Bronchial epithelial cell (primary cell): Measurements from ENCODE around the gene CDK14. TPM values are rescaled to one million over a fixed set of nuclear protein-coding genes. Genes with fewer than 3 reads are reported as not detected.

ENCODE experiments used
- DNase-seq: peaks from one replicate; pipeline ENCODE4 v3.0.0-alpha.2; 2010; ENCODE audit warnings: low read depth
- FAIRE-seq: peaks from 2 replicates; lab custom pipeline; 2011; peaks lifted over from hg19 to GRCh38; lab: Jason Lieb, UNC
- H3K27me3 ChIP-seq: 2 replicates; pipeline ENCODE4 v1.5.1; 2011; ENCODE audit warnings: low read length; ENCODE audit not compliant: control insufficient read depth, insufficient read depth
- H3K36me3 ChIP-seq: 2 replicates; pipeline ENCODE4 v1.5.1; 2011; ENCODE audit warnings: low read length; ENCODE audit not compliant: control insufficient read depth, insufficient read depth
- H3K4me3 ChIP-seq: 2 replicates; pipeline ENCODE4 v1.5.1; 2011; ENCODE audit warnings: mild to moderate bottlenecking, low read depth, low read length, control low read depth
- total RNA-seq: library from RNA; depleted of rRNA; stranded (reverse); fragments of >200 nt; gene quantifications from 2 replicates; pipeline ENCODE4 v1.2.1, GENCODE V29; 2014
- TF ChIP-seq, protein P1 (sequence below): IDR thresholded peaks from 2 replicates; pipeline ENCODE4 v1.5.1; 2011; ENCODE audit warnings: mild to moderate bottlenecking, moderate library complexity, low read length, control low read depth, inconsistent platforms; ENCODE audit not compliant: insufficient read depth, severe bottlenecking

CDK14 gene
- total RNA-seq, 1 donor from 2014 or later: 8.7 TPM

DNA sequence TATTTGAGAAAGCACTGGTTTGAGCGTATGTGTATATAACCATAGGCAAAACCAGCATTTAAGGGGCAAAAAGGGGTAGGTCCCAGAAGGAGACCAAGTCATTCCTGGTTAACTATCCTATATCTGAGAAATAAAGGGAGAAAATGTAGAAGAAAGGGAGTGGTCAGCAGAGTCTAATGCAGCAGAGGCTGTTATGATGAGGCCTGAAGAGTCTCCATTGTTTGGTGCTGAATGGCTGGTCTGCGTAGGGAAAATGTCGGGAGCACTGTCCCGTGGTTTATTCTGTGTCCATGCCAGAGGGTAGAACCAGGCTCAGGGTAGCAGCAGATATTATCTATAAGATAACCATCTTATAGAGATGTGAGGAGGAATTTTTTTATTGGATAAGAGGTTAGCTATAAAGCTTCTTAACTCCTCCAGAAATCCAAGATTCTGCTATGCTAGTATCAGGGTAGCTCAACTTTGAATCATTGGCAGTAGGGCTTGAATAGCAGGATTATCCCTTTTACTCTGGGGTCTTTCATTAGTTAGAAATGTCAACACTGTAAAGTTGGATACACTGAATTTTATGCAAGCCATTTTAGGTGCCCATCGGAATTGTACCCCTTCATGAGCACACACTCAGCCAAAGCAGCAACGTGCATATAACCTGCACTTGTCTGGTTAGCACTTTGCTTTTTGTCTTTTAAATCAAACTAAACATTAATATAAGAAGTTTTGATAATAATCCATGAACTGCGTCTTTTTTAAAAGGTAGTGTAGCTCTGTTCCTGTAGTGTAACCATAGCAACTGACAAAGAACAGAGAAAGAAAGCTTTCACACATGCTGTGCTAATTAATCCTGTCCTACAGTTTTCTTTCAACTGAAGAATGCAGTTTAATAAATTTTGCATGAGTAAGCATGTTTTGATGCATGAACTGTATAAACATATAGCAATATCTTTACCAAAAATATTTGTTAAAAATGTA is 356.1 kb downstream of the CDK14 start:
- Histone ChIP-seq H3K4me3 (no peak overlapping the region), H3K36me3 (no peaks in the 10 kb centered on the region), H3K27me3 (no peaks in the 10 kb centered on the region)
- DNase-seq (no peak), FAIRE-seq (no peak)
- TF ChIP-seq, protein P1, sequence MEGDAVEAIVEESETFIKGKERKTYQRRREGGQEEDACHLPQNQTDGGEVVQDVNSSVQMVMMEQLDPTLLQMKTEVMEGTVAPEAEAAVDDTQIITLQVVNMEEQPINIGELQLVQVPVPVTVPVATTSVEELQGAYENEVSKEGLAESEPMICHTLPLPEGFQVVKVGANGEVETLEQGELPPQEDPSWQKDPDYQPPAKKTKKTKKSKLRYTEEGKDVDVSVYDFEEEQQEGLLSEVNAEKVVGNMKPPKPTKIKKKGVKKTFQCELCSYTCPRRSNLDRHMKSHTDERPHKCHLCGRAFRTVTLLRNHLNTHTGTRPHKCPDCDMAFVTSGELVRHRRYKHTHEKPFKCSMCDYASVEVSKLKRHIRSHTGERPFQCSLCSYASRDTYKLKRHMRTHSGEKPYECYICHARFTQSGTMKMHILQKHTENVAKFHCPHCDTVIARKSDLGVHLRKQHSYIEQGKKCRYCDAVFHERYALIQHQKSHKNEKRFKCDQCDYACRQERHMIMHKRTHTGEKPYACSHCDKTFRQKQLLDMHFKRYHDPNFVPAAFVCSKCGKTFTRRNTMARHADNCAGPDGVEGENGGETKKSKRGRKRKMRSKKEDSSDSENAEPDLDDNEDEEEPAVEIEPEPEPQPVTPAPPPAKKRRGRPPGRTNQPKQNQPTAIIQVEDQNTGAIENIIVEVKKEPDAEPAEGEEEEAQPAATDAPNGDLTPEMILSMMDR: no peak

DNA sequence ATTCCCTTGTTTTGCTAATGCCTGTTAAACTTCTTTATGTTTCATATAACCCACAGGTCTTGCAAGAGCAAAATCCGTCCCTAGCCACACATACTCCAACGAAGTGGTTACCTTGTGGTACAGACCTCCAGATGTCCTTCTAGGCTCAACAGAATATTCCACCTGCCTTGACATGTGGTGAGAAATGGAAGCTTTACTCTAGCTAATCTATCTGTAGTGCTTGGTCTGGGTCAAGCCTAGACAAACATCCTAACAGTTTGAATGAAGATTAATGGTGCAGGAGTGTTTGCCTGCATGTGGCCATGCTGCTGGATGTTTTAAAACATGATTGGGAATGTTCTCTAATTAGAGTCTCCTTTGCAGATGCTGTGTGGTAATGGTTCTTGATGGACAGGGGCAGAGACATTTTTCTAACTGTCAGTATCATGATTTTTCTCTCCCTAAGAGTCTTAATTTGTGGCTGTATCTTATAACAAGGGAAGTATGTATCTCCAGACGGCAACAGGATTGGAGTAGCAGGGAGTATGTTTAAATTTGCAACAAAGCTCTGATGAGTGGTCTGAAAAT is 359.6 kb downstream of the CDK14 start:
- Histone ChIP-seq H3K27me3 (no peaks in the 10 kb centered on the region), H3K36me3 (no peaks in the 10 kb centered on the region), H3K4me3 (no peak overlapping the region)
- TF ChIP-seq, protein P1: no peak
- peak; percentile 47 for FAIRE-seq
- no peak for DNase-seq

DNA sequence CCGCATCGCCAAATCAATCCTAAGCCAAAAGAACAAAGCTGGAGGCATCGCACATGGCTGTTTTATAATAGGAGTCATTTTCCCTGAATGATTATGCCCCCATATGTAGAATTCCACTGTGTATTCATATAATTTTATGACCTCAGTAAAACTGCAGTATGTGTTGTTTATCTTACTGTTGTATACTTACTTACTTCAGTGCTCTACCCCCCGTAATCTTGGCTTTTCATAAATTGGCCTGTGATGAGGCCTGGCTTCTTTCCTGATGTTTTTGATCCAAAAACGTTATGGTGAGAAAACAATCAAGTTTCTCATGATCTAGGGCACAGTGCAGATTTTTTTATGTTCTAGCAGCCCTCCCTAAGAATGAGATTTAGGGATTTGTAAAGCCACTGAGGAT is 361.8 kb downstream of the CDK14 start:
- no peak for FAIRE-seq
- Histone ChIP-seq H3K36me3 (no peaks in the 10 kb centered on the region), H3K4me3 (no peak overlapping the region), H3K27me3 (no peaks in the 10 kb centered on the region)
- no peak for DNase-seq
- TF ChIP-seq, protein P1: no peak

DNA sequence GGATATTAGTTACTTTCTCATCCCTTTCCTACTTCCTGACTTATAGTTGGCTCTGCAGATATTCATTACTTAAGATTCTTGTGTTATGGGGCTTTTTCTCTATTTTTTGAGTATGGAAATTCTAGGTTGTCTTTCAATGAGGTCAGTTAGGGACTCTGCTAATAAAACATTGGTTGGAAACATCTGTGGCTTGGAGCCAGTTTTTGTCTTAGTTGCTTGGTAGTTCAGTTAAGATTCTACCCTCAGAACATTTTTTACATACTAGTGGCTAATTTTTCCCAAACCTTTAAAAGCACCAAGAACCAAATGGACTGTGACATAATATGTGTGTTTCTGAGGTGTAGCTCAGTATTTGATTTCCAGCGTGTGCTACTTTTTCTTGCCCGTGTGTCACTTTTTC is 362.5 kb downstream of the CDK14 start:
- Histone ChIP-seq H3K4me3 (no peak overlapping the region), H3K27me3 (no peaks in the 10 kb centered on the region), H3K36me3 (no peaks in the 10 kb centered on the region)
- DNase-seq: no peak
- TF ChIP-seq, protein P1: no peak
- no peak for FAIRE-seq

DNA sequence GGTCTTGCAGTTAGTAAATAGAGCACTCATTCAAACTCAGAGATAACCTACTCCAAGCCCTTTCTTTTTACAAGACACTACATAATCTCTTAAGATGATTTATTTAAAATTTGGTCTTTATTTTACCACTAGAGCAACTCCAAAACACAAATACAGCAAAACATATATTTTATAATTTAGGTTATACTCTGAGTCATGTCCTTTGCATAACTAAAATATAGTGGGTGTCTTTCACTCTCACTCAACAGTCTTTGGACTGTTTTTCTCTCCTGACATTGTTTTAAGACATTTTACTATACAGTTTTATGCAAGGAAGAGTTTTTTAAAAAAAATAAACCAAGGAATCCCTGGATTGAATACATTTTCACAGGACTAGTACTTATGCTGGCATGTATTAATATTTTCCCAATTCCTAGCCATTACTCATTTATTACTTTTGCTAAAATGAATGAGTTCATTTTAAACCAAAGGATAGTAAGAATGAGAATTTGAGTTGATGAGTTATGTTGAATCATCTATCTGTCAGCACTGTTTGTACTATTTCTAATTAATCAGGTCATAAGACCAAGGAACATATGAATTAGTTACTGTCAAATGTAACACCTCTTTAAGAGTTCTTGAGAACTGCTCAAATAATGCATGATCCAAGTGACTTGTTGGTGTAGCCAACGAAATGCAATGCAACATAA is 365.1 kb downstream of the CDK14 start:
- DNase-seq (peak; percentile 87), FAIRE-seq (no peak)
- Histone ChIP-seq H3K36me3 (no peaks in the 10 kb centered on the region), H3K4me3 (no peak overlapping the region), H3K27me3 (no peaks in the 10 kb centered on the region)
- TF ChIP-seq, protein P1: no peak
